Rectal smooth muscle tissue (tissue), 1 donor: ENCODE data around the gene CEACAM5.

Source experiments
- H3K27ac ChIP-seq: one replicate; pipeline ENCODE4 v1.7.0; 2013; ENCODE audit warnings: low read depth, low read length, inconsistent platforms
- H3K27me3 ChIP-seq: one replicate; pipeline ENCODE4 v1.7.0; 2013; ENCODE audit warnings: low read length; ENCODE audit not compliant: control insufficient read depth, insufficient read depth
- H3K36me3 ChIP-seq: one replicate; pipeline ENCODE4 v1.7.0; 2013; ENCODE audit warnings: low read length; ENCODE audit not compliant: control insufficient read depth, insufficient read depth
- H3K4me1 ChIP-seq: one replicate; pipeline ENCODE4 v1.7.0; 2013; ENCODE audit warnings: low read length; ENCODE audit not compliant: control insufficient read depth, insufficient read depth
- H3K4me3 ChIP-seq: one replicate; pipeline ENCODE4 v1.7.0; 2013; ENCODE audit warnings: low read length
- H3K9ac ChIP-seq: one replicate; pipeline ENCODE4 v1.7.0; 2013; ENCODE audit warnings: low read length

Gene CEACAM5

DNA sequence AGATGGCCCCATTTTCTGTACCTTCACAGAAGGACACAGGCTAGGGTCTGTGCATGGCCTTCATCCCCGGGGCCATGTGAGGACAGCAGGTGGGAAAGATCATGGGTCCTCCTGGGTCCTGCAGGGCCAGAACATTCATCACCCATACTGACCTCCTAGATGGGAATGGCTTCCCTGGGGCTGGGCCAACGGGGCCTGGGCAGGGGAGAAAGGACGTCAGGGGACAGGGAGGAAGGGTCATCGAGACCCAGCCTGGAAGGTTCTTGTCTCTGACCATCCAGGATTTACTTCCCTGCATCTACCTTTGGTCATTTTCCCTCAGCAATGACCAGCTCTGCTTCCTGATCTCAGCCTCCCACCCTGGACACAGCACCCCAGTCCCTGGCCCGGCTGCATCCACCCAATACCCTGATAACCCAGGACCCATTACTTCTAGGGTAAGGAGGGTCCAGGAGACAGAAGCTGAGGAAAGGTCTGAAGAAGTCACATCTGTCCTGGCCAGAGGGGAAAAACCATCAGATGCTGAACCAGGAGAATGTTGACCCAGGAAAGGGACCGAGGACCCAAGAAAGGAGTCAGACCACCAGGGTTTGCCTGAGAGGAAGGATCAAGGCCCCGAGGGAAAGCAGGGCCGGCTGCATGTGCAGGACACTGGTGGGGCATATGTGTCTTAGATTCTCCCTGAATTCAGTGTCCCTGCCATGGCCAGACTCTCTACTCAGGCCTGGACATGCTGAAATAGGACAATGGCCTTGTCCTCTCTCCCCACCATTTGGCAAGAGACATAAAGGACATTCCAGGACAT, 13.4 kb upstream of the CEACAM5 start:
- Histone ChIP-seq H3K4me1 (no peaks in the 10 kb centered on the region), H3K27me3 (peaks cover 3% of the 10 kb centered on the region), H3K36me3 (no peaks in the 10 kb centered on the region), H3K4me3 (no peak overlapping the region), H3K9ac (no peak overlapping the region), H3K27ac (no peak overlapping the region)

DNA sequence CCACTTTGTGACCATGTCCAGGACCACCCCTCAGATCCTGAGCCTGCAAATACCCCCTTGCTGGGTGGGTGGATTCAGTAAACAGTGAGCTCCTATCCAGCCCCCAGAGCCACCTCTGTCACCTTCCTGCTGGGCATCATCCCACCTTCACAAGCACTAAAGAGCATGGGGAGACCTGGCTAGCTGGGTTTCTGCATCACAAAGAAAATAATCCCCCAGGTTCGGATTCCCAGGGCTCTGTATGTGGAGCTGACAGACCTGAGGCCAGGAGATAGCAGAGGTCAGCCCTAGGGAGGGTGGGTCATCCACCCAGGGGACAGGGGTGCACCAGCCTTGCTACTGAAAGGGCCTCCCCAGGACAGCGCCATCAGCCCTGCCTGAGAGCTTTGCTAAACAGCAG, 12.7 kb upstream of the CEACAM5 start:
- peaks cover 3% of the 10 kb centered on the region for H3K27me3 ChIP-seq
- no peaks in the 10 kb centered on the region for H3K36me3 ChIP-seq
- no peak overlapping the region for H3K4me3 ChIP-seq
- H3K9ac ChIP-seq: no peak overlapping the region
- no peaks in the 10 kb centered on the region for H3K4me1 ChIP-seq
- H3K27ac ChIP-seq: no peak overlapping the region

DNA sequence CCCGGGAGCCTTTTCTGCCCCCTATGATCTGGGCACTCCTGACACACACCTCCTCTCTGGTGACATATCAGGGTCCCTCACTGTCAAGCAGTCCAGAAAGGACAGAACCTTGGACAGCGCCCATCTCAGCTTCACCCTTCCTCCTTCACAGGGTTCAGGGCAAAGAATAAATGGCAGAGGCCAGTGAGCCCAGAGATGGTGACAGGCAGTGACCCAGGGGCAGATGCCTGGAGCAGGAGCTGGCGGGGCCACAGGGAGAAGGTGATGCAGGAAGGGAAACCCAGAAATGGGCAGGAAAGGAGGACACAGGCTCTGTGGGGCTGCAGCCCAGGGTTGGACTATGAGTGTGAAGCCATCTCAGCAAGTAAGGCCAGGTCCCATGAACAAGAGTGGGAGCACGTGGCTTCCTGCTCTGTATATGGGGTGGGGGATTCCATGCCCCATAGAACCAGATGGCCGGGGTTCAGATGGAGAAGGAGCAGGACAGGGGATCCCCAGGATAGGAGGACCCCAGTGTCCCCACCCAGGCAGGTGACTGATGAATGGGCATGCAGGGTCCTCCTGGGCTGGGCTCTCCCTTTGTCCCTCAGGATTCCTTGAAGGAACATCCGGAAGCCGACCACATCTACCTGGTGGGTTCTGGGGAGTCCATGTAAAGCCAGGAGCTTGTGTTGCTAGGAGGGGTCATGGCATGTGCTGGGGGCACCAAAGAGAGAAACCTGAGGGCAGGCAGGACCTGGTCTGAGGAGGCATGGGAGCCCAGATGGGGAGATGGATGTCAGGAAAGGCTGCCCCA, 11.8 kb upstream of the CEACAM5 start:
- no peaks in the 10 kb centered on the region for H3K36me3 ChIP-seq
- H3K9ac ChIP-seq: no peak overlapping the region
- H3K27ac ChIP-seq: no peak overlapping the region
- H3K4me1 ChIP-seq: no peaks in the 10 kb centered on the region
- no peak overlapping the region for H3K4me3 ChIP-seq
- peaks cover 3% of the 10 kb centered on the region for H3K27me3 ChIP-seq

DNA sequence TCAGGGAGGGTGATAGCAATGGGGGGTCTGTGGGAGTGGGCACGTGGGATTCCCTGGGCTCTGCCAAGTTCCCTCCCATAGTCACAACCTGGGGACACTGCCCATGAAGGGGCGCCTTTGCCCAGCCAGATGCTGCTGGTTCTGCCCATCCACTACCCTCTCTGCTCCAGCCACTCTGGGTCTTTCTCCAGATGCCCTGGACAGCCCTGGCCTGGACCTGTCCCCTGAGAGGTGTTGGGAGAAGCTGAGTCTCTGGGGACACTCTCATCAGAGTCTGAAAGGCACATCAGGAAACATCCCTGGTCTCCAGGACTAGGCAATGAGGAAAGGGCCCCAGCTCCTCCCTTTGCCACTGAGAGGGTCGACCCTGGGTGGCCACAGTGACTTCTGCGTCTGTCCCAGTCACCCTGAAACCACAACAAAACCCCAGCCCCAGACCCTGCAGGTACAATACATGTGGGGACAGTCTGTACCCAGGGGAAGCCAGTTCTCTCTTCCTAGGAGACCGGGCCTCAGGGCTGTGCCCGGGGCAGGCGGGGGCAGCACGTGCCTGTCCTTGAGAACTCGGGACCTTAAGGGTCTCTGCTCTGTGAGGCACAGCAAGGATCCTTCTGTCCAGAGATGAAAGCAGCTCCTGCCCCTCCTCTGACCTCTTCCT, 11.1 kb upstream of the CEACAM5 start:
- H3K27me3 ChIP-seq: peaks cover 3% of the 10 kb centered on the region
- no peak overlapping the region for H3K27ac ChIP-seq
- H3K36me3 ChIP-seq: no peaks in the 10 kb centered on the region
- no peak overlapping the region for H3K4me3 ChIP-seq
- no peaks in the 10 kb centered on the region for H3K4me1 ChIP-seq
- H3K9ac ChIP-seq: no peak overlapping the region

DNA sequence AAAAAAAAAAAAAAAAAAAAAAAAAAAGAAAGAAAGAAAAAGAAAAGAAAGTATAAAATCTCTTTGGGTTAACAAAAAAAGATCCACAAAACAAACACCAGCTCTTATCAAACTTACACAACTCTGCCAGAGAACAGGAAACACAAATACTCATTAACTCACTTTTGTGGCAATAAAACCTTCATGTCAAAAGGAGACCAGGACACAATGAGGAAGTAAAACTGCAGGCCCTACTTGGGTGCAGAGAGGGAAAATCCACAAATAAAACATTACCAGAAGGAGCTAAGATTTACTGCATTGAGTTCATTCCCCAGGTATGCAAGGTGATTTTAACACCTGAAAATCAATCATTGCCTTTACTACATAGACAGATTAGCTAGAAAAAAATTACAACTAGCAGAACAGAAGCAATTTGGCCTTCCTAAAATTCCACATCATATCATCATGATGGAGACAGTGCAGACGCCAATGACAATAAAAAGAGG, 9.6 kb upstream of the CEACAM5 start:
- no peak overlapping the region for H3K9ac ChIP-seq
- no peaks in the 10 kb centered on the region for H3K4me1 ChIP-seq
- no peak overlapping the region for H3K4me3 ChIP-seq
- H3K27me3 ChIP-seq: peaks cover 3% of the 10 kb centered on the region
- no peaks in the 10 kb centered on the region for H3K36me3 ChIP-seq
- no peak overlapping the region for H3K27ac ChIP-seq

DNA sequence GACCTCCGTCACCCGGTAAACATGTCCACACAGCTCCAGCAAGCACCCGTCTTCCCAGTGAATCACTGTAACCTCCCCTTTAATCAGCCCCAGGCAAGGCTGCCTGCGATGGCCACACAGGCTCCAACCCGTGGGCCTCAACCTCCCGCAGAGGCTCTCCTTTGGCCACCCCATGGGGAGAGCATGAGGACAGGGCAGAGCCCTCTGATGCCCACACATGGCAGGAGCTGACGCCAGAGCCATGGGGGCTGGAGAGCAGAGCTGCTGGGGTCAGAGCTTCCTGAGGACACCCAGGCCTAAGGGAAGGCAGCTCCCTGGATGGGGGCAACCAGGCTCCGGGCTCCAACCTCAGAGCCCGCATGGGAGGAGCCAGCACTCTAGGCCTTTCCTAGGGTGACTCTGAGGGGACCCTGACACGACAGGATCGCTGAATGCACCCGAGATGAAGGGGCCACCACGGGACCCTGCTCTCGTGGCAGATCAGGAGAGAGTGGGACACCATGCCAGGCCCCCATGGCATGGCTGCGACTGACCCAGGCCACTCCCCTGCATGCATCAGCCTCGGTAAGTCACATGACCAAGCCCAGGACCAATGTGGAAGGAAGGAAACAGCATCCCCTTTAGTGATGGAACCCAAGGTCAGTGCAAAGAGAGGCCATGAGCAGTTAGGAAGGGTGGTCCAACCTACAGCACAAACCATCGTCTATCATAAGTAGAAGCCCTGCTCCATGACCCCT, 9.0 kb upstream of the CEACAM5 start:
- Histone ChIP-seq H3K27ac (no peak overlapping the region), H3K4me1 (no peaks in the 10 kb centered on the region), H3K9ac (no peak overlapping the region)

DNA sequence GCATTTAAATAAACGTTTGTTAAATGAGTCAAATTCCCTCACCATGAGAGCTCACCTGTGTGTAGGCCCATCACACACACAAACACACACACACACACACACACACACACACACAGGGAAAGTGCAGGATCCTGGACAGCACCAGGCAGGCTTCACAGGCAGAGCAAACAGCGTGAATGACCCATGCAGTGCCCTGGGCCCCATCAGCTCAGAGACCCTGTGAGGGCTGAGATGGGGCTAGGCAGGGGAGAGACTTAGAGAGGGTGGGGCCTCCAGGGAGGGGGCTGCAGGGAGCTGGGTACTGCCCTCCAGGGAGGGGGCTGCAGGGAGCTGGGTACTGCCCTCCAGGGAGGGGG, 8.5 kb upstream of the CEACAM5 start:
- H3K4me3 ChIP-seq: no peak overlapping the region
- H3K27me3 ChIP-seq: peaks cover 6% of the 10 kb centered on the region
- H3K36me3 ChIP-seq: no peaks in the 10 kb centered on the region
- H3K27ac ChIP-seq: no peak overlapping the region
- no peak overlapping the region for H3K9ac ChIP-seq
- no peaks in the 10 kb centered on the region for H3K4me1 ChIP-seq

More for the DNA sequence above, 9.0 kb upstream of the CEACAM5 start:
- peaks cover 6% of the 10 kb centered on the region for H3K27me3 ChIP-seq
- no peaks in the 10 kb centered on the region for H3K36me3 ChIP-seq
- peak overlapping the region; percentile 33 for H3K4me3 ChIP-seq

DNA sequence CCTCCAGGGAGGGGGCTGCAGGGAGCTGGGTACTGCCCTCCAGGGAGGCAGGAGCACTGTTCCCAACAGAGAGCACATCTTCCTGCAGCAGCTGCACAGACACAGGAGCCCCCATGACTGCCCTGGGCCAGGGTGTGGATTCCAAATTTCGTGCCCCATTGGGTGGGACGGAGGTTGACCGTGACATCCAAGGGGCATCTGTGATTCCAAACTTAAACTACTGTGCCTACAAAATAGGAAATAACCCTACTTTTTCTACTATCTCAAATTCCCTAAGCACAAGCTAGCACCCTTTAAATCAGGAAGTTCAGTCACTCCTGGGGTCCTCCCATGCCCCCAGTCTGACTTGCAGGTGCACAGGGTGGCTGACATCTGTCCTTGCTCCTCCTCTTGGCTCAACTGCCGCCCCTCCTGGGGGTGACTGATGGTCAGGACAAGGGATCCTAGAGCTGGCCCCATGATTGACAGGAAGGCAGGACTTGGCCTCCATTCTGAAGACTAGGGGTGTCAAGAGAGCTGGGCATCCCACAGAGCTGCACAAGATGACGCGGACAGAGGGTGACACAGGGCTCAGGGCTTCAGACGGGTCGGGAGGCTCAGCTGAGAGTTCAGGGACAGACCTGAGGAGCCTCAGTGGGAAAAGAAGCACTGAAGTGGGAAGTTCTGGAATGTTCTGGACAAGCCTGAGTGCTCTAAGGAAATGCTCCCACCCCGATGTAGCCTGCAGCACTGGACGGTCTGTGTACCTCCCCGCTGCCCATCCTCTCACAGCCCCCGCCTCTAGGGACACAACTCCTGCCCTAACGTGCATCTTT, 7.8 kb upstream of the CEACAM5 start:
- no peaks in the 10 kb centered on the region for H3K36me3 ChIP-seq
- H3K4me1 ChIP-seq: no peaks in the 10 kb centered on the region
- no peak overlapping the region for H3K27ac ChIP-seq
- H3K4me3 ChIP-seq: no peak overlapping the region
- H3K27me3 ChIP-seq: peaks cover 6% of the 10 kb centered on the region
- H3K9ac ChIP-seq: no peak overlapping the region

DNA sequence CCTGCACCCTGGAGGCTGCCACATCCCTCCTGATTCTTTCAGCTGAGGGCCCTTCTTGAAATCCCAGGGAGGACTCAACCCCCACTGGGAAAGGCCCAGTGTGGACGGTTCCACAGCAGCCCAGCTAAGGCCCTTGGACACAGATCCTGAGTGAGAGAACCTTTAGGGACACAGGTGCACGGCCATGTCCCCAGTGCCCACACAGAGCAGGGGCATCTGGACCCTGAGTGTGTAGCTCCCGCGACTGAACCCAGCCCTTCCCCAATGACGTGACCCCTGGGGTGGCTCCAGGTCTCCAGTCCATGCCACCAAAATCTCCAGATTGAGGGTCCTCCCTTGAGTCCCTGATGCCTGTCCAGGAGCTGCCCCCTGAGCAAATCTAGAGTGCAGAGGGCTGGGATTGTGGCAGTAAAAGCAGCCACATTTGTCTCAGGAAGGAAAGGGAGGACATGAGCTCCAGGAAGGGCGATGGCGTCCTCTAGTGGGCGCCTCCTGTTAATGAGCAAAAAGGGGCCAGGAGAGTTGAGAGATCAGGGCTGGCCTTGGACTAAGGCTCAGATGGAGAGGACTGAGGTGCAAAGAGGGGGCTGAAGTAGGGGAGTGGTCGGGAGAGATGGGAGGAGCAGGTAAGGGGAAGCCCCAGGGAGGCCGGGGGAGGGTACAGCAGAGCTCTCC, 6.9 kb upstream of the CEACAM5 start:
- Histone ChIP-seq H3K27ac (no peak overlapping the region), H3K9ac (no peak overlapping the region), H3K27me3 (peaks cover 3% of the 10 kb centered on the region), H3K4me1 (no peaks in the 10 kb centered on the region), H3K4me3 (no peak overlapping the region), H3K36me3 (no peaks in the 10 kb centered on the region)

DNA sequence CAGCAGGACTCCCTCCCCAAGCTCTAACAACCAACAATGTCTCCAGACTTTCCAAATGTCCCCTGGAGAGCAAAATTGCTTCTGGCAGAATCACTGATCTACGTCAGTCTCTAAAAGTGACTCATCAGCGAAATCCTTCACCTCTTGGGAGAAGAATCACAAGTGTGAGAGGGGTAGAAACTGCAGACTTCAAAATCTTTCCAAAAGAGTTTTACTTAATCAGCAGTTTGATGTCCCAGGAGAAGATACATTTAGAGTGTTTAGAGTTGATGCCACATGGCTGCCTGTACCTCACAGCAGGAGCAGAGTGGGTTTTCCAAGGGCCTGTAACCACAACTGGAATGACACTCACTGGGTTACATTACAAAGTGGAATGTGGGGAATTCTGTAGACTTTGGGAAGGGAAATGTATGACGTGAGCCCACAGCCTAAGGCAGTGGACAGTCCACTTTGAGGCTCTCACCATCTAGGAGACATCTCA, 6.2 kb upstream of the CEACAM5 start:
- Histone ChIP-seq H3K4me3 (no peak overlapping the region), H3K27me3 (peaks cover 3% of the 10 kb centered on the region), H3K9ac (no peak overlapping the region), H3K4me1 (no peaks in the 10 kb centered on the region), H3K36me3 (no peaks in the 10 kb centered on the region), H3K27ac (no peak overlapping the region)
